OCI-LY7 (cell line): ENCODE results near the gene ARHGAP23.

Source experiments
- EZH2phosphoT487 ChIP-seq: fragments of 200-600 bp; sonication (generic); IDR thresholded peaks from 2 replicates; pipeline ENCODE4 v1.6.1; 2018; ENCODE audit warnings: low read depth, borderline replicate concordance, mild to moderate bottlenecking, mixed run types, antibody characterized with exemption, low read length, moderate library complexity, mixed read lengths
- TF ChIP-seq, protein P1 (sequence below): fragments of 200-600 bp; sonication (generic); conservative IDR thresholded peaks from 2 replicates; pipeline ENCODE4 v1.5.1; 2014; ENCODE audit warnings: mild to moderate bottlenecking, antibody characterized with exemption, low read length, moderate library complexity, mixed read lengths

DNA sequence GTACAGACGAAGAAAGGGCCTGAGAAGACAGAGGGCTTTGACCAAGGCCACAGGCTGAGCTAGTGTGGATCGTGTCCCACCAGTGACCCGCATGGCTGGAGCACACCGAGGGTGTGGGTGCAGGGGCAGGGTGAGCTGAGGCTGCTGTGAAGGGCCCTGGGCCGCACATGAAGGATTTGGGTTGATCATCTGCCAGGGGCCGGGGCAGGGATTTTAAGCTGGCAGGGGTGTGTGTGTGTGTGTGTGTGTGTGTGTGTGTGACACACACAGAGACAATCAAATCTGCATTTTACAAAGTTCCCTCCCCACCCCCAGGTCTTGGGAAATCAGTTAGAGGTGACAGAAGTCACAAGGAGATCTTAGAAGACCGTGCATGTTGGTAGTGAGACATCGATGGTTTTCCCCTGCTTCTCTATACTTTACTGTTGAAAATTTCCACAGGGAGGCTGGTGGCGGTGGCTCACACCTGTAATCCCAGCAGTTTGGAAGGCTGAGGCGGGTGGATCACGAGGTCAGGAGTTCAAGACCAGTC, 112.3 kb downstream of the ARHGAP23 start:
- TF ChIP-seq, protein P1, sequence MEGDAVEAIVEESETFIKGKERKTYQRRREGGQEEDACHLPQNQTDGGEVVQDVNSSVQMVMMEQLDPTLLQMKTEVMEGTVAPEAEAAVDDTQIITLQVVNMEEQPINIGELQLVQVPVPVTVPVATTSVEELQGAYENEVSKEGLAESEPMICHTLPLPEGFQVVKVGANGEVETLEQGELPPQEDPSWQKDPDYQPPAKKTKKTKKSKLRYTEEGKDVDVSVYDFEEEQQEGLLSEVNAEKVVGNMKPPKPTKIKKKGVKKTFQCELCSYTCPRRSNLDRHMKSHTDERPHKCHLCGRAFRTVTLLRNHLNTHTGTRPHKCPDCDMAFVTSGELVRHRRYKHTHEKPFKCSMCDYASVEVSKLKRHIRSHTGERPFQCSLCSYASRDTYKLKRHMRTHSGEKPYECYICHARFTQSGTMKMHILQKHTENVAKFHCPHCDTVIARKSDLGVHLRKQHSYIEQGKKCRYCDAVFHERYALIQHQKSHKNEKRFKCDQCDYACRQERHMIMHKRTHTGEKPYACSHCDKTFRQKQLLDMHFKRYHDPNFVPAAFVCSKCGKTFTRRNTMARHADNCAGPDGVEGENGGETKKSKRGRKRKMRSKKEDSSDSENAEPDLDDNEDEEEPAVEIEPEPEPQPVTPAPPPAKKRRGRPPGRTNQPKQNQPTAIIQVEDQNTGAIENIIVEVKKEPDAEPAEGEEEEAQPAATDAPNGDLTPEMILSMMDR: no peak
- no peak for TF ChIP-seq EZH2phosphoT487
